Hepatocyte (in vitro differentiated cells): Measurements from ENCODE around the gene ROPN1B. TPM values are rescaled to one million over a fixed set of nuclear protein-coding genes. Genes with fewer than 3 reads are reported as not detected.
"Not testable (repeated sequence)": the region's sequence is repeated elsewhere in the genome, so short reads cannot be mapped to it uniquely, and the experiment has no call there.

Experiments
- DNase-seq: peaks from one replicate; pipeline ENCODE4 v3.0.0-alpha.2; 2016; ENCODE audit warnings: low spot score
- H2AFZ ChIP-seq: fragments of 200-600 bp; sonication (generic); 2 replicates; pipeline ENCODE4 v1.6.0; 2016; ENCODE audit warnings: antibody characterized with exemption, mild to moderate bottlenecking
- H3K27ac ChIP-seq: fragments of 200-600 bp; sonication (generic); 2 replicates; pipeline ENCODE4 v1.5.1; 2016; ENCODE audit warnings: mild to moderate bottlenecking
- H3K27me3 ChIP-seq: fragments of 200-600 bp; sonication (generic); 2 replicates; pipeline ENCODE4 v1.6.1; 2016
- H3K36me3 ChIP-seq: fragments of 200-600 bp; sonication (generic); replicated peaks from 2 replicates; pipeline ENCODE4 v1.5.1; 2016; ENCODE audit warnings: low read depth; ENCODE audit not compliant: insufficient read depth
- H3K4me1 ChIP-seq: fragments of 200-600 bp; sonication (generic); 2 replicates; pipeline ENCODE4 v1.5.1; 2016; ENCODE audit warnings: mild to moderate bottlenecking, moderate library complexity; ENCODE audit not compliant: insufficient read depth
- H3K4me2 ChIP-seq: fragments of 200-600 bp; sonication (generic); 2 replicates; pipeline ENCODE4 v1.6.0; 2016
- H3K4me3 ChIP-seq: fragments of 200-600 bp; sonication (generic); 2 replicates; pipeline ENCODE4 v1.5.1; 2016; ENCODE audit warnings: mild to moderate bottlenecking
- H3K79me2 ChIP-seq: fragments of 200-600 bp; sonication (generic); 2 replicates; pipeline ENCODE4 v1.6.0; 2017; ENCODE audit warnings: mild to moderate bottlenecking
- H3K9me2 ChIP-seq: fragments of 200-600 bp; sonication (generic); replicated peaks from 2 replicates; pipeline ENCODE4 v1.6.0; 2017; ENCODE audit warnings: mild to moderate bottlenecking; ENCODE audit not compliant: insufficient read depth
- H3K9me3 ChIP-seq: fragments of 200-600 bp; sonication (generic); 2 replicates; pipeline ENCODE4 v1.5.1; 2016; ENCODE audit warnings: low read depth, mild to moderate bottlenecking
- H4K20me1 ChIP-seq: fragments of 200-600 bp; sonication (generic); 2 replicates; pipeline ENCODE4 v1.6.0; 2016; ENCODE audit warnings: mild to moderate bottlenecking; ENCODE audit not compliant: insufficient read depth, poor library complexity, severe bottlenecking
- WGBS: methylation state at CpG from one replicate; pipeline ENCODE4 v1.1.6; 2016; ENCODE audit warnings: low lambda C conversion rate; ENCODE audit errors: missing lambda C conversion rate; 5-methylcytosine and 5-hydroxymethylcytosine counted together
- polyA plus RNA-seq: library from polyadenylated mRNA; unstranded; fragments of >200 nt; fragmentation: Nextera tagmentation; extraction: Ambion mirVana; gene quantifications from 2 replicates; pipeline ENCODE4 v1.2.1, GENCODE V29; 2016
- total RNA-seq: library from RNA; depleted of rRNA; stranded (reverse); fragments of >200 nt; gene quantifications from 2 replicates; pipeline ENCODE4 v1.2.3, GENCODE V29; 2014
- TF ChIP-seq, protein P1 (sequence below): fragments of 200-600 bp; sonication (generic); IDR thresholded peaks from 2 replicates; pipeline ENCODE4 v1.5.1; 2016; ENCODE audit warnings: antibody characterized with exemption, mild to moderate bottlenecking; ENCODE audit not compliant: poor library complexity

ROPN1B gene
- total RNA-seq: not detected in 2 replicates
- polyA plus RNA-seq: not detected in 2 replicates

DNA sequence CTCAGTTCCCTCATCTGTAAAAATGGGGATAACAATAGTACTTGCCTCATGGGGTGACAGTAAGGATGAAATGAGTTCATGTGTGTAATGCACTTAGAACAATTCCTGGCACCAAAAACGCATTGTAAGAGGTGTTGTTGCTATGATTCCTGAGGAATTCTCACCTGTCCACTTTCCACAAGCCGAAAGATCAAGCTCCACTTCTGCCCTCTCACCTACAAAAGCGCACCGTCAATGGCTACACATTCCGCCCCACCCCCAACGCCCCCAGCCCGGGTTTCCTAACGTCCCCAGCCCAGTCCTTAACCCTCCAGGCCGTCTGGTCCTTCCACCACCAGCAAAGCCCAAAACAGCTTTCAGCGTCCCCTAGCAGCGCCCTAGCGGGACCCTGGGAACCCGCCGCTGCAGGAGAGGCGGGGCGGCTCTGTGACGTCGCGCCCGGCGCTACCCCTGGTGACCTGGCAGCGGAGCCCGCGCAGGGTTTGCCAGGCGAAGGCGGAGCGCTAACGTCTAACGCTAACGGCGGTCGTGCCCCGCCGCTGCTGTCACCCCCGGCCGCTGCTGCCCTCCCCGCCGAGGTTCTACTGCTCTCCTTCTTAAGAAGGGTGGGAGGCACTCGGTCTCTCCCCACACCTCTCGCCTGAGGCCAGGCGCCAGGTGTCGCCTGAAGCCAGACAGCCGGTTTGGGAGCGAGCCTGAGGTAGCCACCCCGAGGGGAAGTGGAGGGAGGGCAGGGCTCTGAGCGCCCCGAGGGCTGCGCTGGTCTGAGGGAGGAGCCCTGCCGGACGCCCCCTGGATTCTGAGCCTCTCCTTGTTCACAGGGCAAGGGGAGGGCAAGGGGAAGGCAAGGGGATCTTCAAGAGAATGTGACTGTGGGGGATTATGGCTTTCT lies at the start of gene ROPN1B:
TSS of gene ROPN1B (plus strand) at position 478 of the 892 bp plus-strand sequence. CDS start 2,877 bp downstream, outside the sequence.
- not testable (repeated sequence) for H2AFZ ChIP-seq, H3K4me2 ChIP-seq, DNase-seq, H3K4me1 ChIP-seq, H3K9me3 ChIP-seq, H3K9me2 ChIP-seq, H3K27ac ChIP-seq, H3K36me3 ChIP-seq, H3K79me2 ChIP-seq, H4K20me1 ChIP-seq, H3K4me3 ChIP-seq
- H3K27me3 ChIP-seq: peaks cover 37% of the 10 kb centered on the region
- WGBS: 10% methylated on average over 1 of the region's 50 CpGs

DNA sequence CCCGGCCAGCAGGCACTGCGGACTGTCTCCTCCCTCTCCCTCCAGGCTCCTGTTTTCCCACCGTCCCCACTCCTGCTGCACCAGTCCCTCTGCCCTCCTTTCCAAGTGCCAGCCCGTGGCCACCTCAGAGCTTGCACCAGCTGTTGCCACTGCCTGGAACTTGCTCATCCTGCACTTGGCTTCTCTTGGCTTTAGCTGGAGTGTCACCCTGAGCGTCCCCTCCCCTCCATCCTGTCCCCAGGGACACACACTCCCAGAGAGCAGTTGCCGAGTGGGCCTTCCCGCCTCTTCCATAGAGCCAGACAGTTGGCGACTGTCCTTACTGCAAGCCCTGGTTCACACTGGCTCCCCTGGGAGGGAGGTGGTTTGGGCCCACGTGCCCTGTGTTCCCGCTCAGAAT lies 48.8 kb upstream of the ROPN1B start:
- WGBS: 91% methylated on average over 9 of the region's 10 CpGs
- H4K20me1 ChIP-seq, H3K4me1 ChIP-seq: not testable (repeated sequence)

DNA sequence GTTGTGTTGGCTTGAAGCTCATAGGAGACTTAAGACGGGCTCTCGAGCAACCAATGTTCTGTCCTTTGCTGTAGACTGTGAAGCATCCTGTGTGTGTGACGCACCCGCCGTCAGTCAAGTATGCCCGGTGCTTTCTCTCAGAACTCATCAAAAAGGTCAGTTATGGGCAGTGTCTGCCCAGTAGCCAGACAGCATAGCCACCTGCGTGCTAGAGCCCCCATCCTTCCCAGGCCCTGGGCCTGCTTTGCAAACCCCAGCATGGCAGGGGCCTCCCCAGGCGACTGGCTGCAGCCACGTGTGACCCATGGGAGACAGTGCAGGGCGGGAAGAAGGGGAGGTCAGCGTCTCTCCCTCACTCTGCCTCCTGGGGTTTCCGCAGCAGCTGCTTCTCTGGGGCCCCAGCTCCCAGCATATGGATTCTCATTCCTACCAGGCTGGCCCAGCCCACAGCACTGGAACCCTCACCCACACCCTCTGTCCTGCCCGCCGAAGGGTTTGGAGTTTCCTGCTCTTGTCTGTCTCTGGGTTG lies 48.2 kb upstream of the ROPN1B start:
- not testable (repeated sequence) for DNase-seq, H4K20me1 ChIP-seq, H3K9me3 ChIP-seq

More for the DNA sequence above, 48.8 kb upstream of the ROPN1B start:
- DNase-seq, H3K4me2 ChIP-seq, H2AFZ ChIP-seq, H3K27ac ChIP-seq, H3K27me3 ChIP-seq, H3K36me3 ChIP-seq, H3K9me2 ChIP-seq, H3K4me3 ChIP-seq, H3K9me3 ChIP-seq, H3K79me2 ChIP-seq: not testable (repeated sequence)

DNA sequence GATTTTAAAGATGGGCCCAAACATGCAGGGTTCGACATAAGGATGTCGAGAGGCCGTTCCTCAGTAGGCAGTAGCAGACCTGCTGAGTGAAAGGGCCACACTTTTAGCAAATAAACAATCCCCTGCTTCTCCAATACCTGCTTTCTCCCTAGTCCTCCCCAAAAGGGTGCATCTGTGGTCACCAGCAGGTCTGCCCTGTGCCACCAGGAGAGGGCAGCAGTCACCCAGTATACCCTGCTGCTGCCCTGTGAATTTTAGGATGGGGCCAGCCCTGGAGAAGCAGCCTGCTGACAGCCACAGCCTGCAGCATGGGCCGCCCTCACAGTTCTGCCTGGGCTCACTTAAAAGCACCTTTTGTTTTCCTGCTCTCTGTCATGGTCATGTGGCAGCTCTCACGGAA lies 47.3 kb upstream of the ROPN1B start:
- TF ChIP-seq, protein P1, sequence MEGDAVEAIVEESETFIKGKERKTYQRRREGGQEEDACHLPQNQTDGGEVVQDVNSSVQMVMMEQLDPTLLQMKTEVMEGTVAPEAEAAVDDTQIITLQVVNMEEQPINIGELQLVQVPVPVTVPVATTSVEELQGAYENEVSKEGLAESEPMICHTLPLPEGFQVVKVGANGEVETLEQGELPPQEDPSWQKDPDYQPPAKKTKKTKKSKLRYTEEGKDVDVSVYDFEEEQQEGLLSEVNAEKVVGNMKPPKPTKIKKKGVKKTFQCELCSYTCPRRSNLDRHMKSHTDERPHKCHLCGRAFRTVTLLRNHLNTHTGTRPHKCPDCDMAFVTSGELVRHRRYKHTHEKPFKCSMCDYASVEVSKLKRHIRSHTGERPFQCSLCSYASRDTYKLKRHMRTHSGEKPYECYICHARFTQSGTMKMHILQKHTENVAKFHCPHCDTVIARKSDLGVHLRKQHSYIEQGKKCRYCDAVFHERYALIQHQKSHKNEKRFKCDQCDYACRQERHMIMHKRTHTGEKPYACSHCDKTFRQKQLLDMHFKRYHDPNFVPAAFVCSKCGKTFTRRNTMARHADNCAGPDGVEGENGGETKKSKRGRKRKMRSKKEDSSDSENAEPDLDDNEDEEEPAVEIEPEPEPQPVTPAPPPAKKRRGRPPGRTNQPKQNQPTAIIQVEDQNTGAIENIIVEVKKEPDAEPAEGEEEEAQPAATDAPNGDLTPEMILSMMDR: peak; percentile 59
- 43% methylated on average over 5 of the region's 5 CpGs for WGBS
- peak; percentile 57 for DNase-seq

More for the DNA sequence above, 48.2 kb upstream of the ROPN1B start:
- not testable (repeated sequence) for H3K4me1 ChIP-seq, H3K4me2 ChIP-seq, H3K27me3 ChIP-seq, H3K79me2 ChIP-seq, H2AFZ ChIP-seq, H3K4me3 ChIP-seq, H3K9me2 ChIP-seq, H3K36me3 ChIP-seq, H3K27ac ChIP-seq
- WGBS: 94% methylated on average over 14 of the region's 14 CpGs

DNA sequence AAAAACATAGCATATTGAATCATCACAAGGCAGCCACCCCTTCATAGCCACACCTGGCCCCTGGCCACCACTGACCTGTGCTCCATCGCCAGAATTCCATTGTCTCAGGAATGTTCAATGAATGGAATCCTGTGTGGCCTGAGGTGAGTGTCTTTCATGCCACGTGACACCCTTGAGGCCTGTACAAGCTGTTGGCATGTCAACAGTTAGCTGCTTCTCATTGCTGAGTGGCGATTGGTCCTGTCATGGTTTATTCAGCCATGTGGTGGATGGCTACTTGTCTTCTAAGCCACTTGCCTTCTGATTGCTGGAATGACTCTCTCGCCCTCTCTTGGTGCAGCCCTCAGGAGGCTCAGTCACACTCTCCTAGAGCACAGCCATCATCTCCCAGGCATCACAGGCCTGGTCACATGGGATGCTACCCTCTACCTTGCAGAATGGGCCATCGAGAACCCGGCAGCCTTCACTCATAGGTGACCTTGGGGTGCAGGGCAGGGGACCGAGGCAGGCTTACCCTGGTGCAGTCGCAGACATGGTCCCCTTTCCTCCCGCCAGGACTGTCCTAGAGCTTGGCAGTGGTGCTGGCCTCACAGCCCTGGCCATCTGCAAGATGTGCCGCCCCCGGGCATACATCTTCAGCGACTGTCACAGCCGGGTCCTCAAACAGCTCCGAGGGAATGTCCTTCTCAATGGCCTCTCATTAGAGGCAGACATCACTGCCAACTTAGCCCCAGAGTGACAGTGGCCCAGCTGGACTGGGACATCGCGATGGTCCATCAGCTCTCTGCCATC lies 45.5 kb upstream of the ROPN1B start:
- not testable (repeated sequence) for H3K27ac ChIP-seq, H3K4me3 ChIP-seq, H3K9me3 ChIP-seq, H4K20me1 ChIP-seq, DNase-seq, H3K4me1 ChIP-seq, H3K36me3 ChIP-seq, H2AFZ ChIP-seq, H3K79me2 ChIP-seq, H3K4me2 ChIP-seq, H3K27me3 ChIP-seq, H3K9me2 ChIP-seq
- 89% methylated on average over 16 of the region's 16 CpGs for WGBS

More for the DNA sequence above, 47.3 kb upstream of the ROPN1B start:
- not testable (repeated sequence) for H2AFZ ChIP-seq, H3K4me2 ChIP-seq, H3K9me2 ChIP-seq, H3K9me3 ChIP-seq, H3K36me3 ChIP-seq, H3K27ac ChIP-seq, H3K79me2 ChIP-seq, H3K4me1 ChIP-seq, H3K27me3 ChIP-seq, H4K20me1 ChIP-seq, H3K4me3 ChIP-seq

DNA sequence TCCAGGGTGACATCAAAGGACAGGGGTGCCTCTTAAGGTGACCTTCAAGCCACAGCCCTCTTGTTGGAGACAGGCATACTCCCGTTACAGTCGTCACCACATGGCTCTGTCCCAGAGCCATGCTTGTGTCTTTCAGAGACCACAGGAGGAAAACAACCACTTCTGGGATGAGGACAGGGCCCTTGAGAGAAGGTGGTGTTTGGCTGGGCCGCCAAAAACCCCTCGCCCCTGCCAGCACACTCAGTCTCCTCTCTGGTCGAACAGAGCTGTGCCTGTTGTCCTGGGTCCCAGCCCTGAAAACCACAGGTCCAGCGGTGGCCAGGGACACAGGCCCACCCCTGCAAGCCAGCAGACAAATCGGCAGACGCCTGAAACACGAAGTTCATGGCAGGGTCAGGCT lies 44.7 kb upstream of the ROPN1B start:
- H4K20me1 ChIP-seq, H3K36me3 ChIP-seq, H3K4me2 ChIP-seq, H2AFZ ChIP-seq, H3K9me3 ChIP-seq, H3K27ac ChIP-seq, DNase-seq, H3K4me1 ChIP-seq, H3K4me3 ChIP-seq, H3K79me2 ChIP-seq, H3K9me2 ChIP-seq, H3K27me3 ChIP-seq: not testable (repeated sequence)
- 75% methylated on average over 9 of the region's 9 CpGs for WGBS

DNA sequence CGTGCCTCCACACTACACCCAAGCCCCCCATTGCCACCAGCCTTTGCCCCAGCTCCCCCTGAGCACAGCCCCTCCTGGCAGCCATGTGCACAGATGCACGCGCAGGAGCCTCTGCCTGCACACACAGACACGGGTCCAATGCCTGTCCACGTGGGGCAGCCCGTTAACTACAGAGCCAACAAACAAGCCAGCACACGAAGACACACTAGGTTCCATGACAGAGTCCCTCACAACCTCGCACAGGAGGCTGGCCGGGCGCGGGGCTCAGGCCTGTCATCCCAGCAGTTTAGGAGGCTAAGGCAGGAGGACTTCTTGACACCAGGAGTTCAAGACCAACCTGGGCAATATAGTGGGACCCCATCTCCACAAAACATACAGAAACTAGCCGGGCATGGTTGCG lies 43.3 kb upstream of the ROPN1B start:
- H3K4me3 ChIP-seq, H3K27me3 ChIP-seq, H3K4me2 ChIP-seq, H3K4me1 ChIP-seq, H2AFZ ChIP-seq, H3K9me3 ChIP-seq, H3K27ac ChIP-seq, H3K9me2 ChIP-seq, DNase-seq, H3K79me2 ChIP-seq, H3K36me3 ChIP-seq, H4K20me1 ChIP-seq: not testable (repeated sequence)
- 92% methylated on average over 11 of the region's 13 CpGs for WGBS
